HL-60/S4 treated with retinoic acid at 250 ng/mL for 4 days and 3 days (cell line): ENCODE measurements around the gene SSR4.
"Not testable (repeated sequence)": the region's sequence is repeated elsewhere in the genome, so short reads cannot be mapped to it uniquely, and the experiment has no call there.

ENCODE experiments used
- in situ Hi-C: fragments of 300-500 bp; cut with MboI; formaldehyde crosslinking; loops from 2 replicates; pipeline ENCODE4 v1.7.0; 2022; ENCODE audit warnings: low sequenced_read_pairs

Gene SSR4

GRCh38 chrX:153794018-153794896, at the start of gene SSR4, which contains the start of gene IDH3G:
SSR4 (plus strand) TSS chrX:153794668; CDS start chrX:153794688, 20 bp downstream.
IDH3G (minus strand) TSS chrX:153794375; CDS start chrX:153794326, 49 bp downstream.
- in situ Hi-C loops = no loop called here

GRCh38 chrX:153745067-153745433, 49.4 kb upstream of the SSR4 start:
- in situ Hi-C loops = not testable (repeated sequence)

GRCh38 chrX:153746359-153746758, 48.1 kb upstream of the SSR4 start:
- in situ Hi-C loops = no loop called here

GRCh38 chrX:153746991-153747390, 47.5 kb upstream of the SSR4 start:
- in situ Hi-C loops = not testable (repeated sequence)

- in situ Hi-C loops = not testable (repeated sequence)
Observed at GRCh38 chrX:153749017-153749416, 45.5 kb upstream of the SSR4 start.

- in situ Hi-C loops = no loop called here
Observed at GRCh38 chrX:153750127-153750774, 44.2 kb upstream of the SSR4 start.

- in situ Hi-C loops = no loop called here
Observed at GRCh38 chrX:153755136-153755535, 39.3 kb upstream of the SSR4 start.

- in situ Hi-C loops = no loop called here
Observed at GRCh38 chrX:153761863-153762262, 32.6 kb upstream of the SSR4 start.

- in situ Hi-C loops = no loop called here
Observed at GRCh38 chrX:153762626-153763173, 31.8 kb upstream of the SSR4 start.

GRCh38 chrX:153763298-153763932, 31.1 kb upstream of the SSR4 start:
- in situ Hi-C loops = no loop called here

- in situ Hi-C loops = no loop called here
Observed at GRCh38 chrX:153763989-153764755, 30.3 kb upstream of the SSR4 start, which contains the start of gene PLXNB3. PLXNB3 (plus strand) TSS chrX:153764249; CDS start chrX:153765536, 1,287 bp downstream.

- in situ Hi-C loops = no loop called here
Observed at GRCh38 chrX:153764786-153765137, 29.7 kb upstream of the SSR4 start.

- in situ Hi-C loops = no loop called here
Observed at GRCh38 chrX:153765138-153766079, 29.1 kb upstream of the SSR4 start.

GRCh38 chrX:153766098-153766817, 28.2 kb upstream of the SSR4 start:
- in situ Hi-C loops = no loop called here

GRCh38 chrX:153766871-153767673, 27.4 kb upstream of the SSR4 start:
- in situ Hi-C loops = no loop called here

GRCh38 chrX:153767674-153768055, 26.8 kb upstream of the SSR4 start:
- in situ Hi-C loops = no loop called here

- in situ Hi-C loops = no loop called here
Observed at GRCh38 chrX:153768311-153769157, 25.9 kb upstream of the SSR4 start.
